Omental fat pad (tissue), 4 donors: ENCODE measurements around the gene RPL38. TPM values are rescaled to one million over a fixed set of nuclear protein-coding genes. Genes with fewer than 3 reads are reported as not detected.

Experiments used
- ATAC-seq: fragments of 150-250 bp; one replicate; pipeline ENCODE4 v1.9.1; 2016; ENCODE audit warnings: mild to moderate bottlenecking, moderate library complexity; ENCODE audit not compliant: low FRiP score
- DNase-seq: peaks from one replicate; pipeline ENCODE4 v3.0.0-alpha.2; 2019; ENCODE audit warnings: low spot score
- CTCF ChIP-seq, 3 donors: fragments of 450-650 bp; IDR thresholded peaks; one replicate each; pipeline ENCODE4 v1.5.1; 2016 to 2017; ENCODE audit warnings: antibody characterized with exemption in 3 of 3, mild to moderate bottlenecking in 3 of 3, moderate library complexity in 2 of 3
- total RNA-seq, 4 donors: library from RNA; depleted of rRNA; stranded (reverse); fragments of >200 nt; gene quantifications; one replicate each; pipeline ENCODE4 v1.1.0, GENCODE V29; 2016

The RPL38 gene
- total RNA-seq, 4 donors from 2014 or later: 333 to 392 (median 362) TPM

- DNase-seq (no peak), ATAC-seq (no peak)
- TF ChIP-seq CTCF (IDR thresholded peaks at IDR 0.05): no peak
Measured at GRCh38 chr17:74206332-74206818, 2.9 kb downstream of the RPL38 start.

DNA sequence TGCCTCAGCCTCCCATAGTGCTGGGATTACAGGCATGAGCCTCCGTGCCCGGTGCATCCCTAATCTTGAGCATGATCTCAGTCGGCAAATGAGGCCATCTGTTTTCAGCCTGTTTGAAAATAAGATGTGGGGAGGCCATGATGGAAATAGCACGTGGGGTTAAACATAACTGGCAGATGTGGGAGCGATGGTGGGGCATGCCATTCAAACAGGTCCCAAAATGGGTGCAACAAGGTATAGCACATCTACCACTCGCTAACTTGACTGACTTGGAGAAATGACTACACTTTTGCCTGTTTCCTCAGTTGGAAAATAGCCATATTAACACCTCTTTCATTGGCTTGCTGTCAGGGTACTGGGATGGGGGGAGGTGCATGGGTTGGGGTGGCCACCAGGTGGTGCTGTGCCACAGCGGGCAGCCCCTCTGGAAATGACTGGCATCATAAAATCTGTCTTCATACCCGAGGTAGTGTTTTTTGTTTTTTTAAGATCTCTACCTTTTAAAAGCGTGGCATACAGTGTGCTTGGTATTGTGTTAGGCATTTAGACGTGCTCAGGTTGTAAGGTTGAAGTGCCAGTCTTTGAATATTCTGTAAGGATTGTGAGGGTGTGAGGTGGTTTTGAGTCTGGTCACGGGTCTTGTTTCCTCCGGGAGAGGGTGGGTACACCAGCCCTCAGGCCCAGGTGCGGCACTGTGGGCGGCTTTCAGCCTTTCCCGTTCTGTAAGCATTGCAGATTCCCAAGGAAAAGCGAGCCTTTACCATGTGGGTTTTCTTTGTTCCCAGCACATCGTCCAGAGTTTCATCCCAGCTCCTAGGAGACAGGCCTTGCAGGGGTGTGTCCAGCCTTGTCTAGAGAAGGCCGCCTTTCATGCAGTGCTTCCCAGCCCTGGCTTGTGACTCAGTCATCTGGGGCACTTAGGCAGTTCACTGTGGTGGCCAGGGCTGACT, 7.0 kb downstream of the RPL38 start:
- TF ChIP-seq CTCF (IDR thresholded peaks at IDR 0.05): peak in 1 of 3 donors; percentile 41
- ATAC-seq: peak; percentile 44
- DNase-seq: no peak

- DNase-seq: no peak
- no peak for TF ChIP-seq CTCF (IDR thresholded peaks at IDR 0.05)
- no peak for ATAC-seq
Measured at GRCh38 chr17:74211141-74211911, 7.8 kb downstream of the RPL38 start.

DNA sequence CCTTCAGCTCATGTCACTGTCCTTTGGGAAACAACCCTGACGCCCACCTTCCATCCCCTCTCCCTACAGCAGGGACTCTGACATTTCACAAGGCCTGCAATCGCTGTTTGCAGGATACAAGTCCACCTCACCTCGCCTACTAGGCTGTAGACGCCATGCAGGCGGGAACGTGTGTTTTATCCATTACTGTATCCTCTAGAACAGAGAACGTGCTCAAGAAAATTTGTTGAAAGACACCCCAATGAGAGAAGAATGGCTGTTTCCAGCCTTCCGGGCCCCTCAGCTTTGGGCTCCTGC, 8.4 kb downstream of the RPL38 start:
- no peak for TF ChIP-seq CTCF (IDR thresholded peaks at IDR 0.05)
- no peak for ATAC-seq
- no peak for DNase-seq

GRCh38 chr17:74212209-74212912, 8.9 kb downstream of the RPL38 start:
- DNase-seq (no peak), ATAC-seq (no peak)
- no peak for TF ChIP-seq CTCF (IDR thresholded peaks at IDR 0.05)

DNA sequence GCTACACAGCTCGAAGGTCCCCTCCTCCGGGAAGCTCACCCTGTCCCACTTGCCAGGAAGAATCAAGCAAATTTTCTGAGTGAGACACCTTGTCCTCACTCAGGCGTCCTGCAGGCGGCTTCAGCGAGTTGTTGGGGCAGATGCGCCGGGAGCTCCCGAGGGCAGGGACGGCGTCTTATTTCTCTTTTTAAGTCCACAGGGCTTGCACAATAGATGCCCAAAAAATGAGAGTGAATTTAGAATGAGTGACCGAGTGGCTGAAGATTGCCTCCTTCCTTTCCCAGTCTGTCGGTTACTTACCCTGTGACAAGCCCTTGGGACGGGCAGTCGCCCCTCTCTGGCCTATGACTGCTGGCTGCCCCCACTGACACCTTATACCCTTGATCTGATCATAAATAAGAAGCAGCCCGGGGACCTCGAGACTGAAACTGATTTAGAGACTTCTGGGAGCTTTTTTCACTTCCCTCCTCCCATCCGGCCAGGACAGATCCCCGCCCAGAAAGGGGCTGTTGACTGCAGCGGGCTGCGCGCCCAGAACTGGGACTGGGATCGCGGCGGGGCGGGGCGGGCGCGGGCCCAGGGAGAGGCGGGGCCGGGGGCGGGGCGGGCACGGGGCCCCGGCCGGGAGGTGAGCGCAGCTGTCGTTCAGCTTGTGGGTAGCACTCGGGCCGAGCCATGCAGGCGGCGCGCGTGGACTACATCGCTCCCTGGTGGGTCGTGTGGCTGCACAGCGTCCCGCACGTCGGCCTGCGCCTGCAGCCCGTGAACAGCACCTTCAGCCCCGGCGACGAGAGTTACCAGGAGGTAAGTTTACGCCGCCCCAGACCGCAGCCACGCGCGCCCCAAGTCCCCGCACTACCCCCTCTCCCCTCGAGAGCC, 9.7 kb downstream of the RPL38 start, which contains the start of gene TTYH2:
TSS of gene TTYH2 (plus strand) at position 659 of the 879 bp plus-strand sequence. CDS start at position 676, 17 bp downstream.
- DNase-seq (peak; percentile 69), ATAC-seq (peak; percentile 83)
- TF ChIP-seq CTCF (IDR thresholded peaks at IDR 0.05): no peak
